GM12878 (cell line): ENCODE data around the gene SNAP91. TPM values are rescaled to one million over a fixed set of nuclear protein-coding genes. Genes with fewer than 3 reads are reported as not detected.

Source experiments
- ATAC-seq: fragments of 200-7000 bp; cut with Tn5 transposase; 3 replicates; pipeline ENCODE4 v1.9.1; 2020; ENCODE audit warnings: mild to moderate bottlenecking, moderate library complexity
- BruUV-seq: library from RNA; stranded (reverse); fragments of 400-500 nt; replicated peaks from 2 replicates; lab custom pipeline; 2021; lab: Mats Ljungman, UMichigan
- CTCF ChIA-PET: fragments of 300-600 bp; sonication (Branson Sonifier 250); formaldehyde crosslinking; extraction: SDS; loops from one replicate; lab custom pipeline; 2021; ENCODE audit warnings: inconsistent platforms; lab: Yijun Ruan, JAX
- POLR2A ChIA-PET: fragments of 350-600 bp; formaldehyde crosslinking; extraction: SDS; loops from one replicate; lab custom pipeline; 2021; ENCODE audit warnings: inconsistent platforms; lab: Charles Lee
- RAD21 ChIA-PET: fragments of 300-600 bp; sonication (Branson Sonifier 250); formaldehyde crosslinking; loops from one replicate; lab custom pipeline; 2023; ENCODE audit warnings: antibody characterized with exemption; ENCODE audit not compliant: unreplicated experiment; lab: Charles Lee
- SMC1A ChIA-PET: fragments of 300-600 bp; sonication (Branson Sonifier 250); formaldehyde crosslinking; loops from one replicate; lab custom pipeline; 2023; ENCODE audit not compliant: unreplicated experiment, uncharacterized antibody; lab: Charles Lee
- DNase-seq: peaks from one replicate; pipeline ENCODE4 v3.0.0-alpha.2; 2011; ENCODE audit warnings: low read depth, low spot score
- FAIRE-seq: peaks from 3 replicates; lab custom pipeline; 2011; peaks lifted over from hg19 to GRCh38; lab: Jason Lieb, UNC
- H2AFZ ChIP-seq: 2 replicates; pipeline ENCODE4 v1.6.0; 2011; ENCODE audit warnings: low read depth, low read length, control low read depth; ENCODE audit not compliant: control insufficient read depth
- H3K27ac ChIP-seq: 2 replicates; pipeline ENCODE4 v1.5.1; 2011; ENCODE audit warnings: control low read depth; ENCODE audit not compliant: control insufficient read depth, insufficient read depth
- H3K27me3 ChIP-seq, 2 experiments: replicated peaks in 1 of 2; 2 replicates each; pipeline versions ENCODE4 v1.6.0 to v1.6.1; 2011; ENCODE audit warnings: low read length in 1 of 2; ENCODE audit not compliant: control insufficient read depth in 2 of 2, insufficient read depth in 2 of 2
- H3K36me3 ChIP-seq, 2 experiments: 2 replicates each; pipeline ENCODE4 v1.5.1; 2011; ENCODE audit warnings: low read length in 1 of 2; ENCODE audit not compliant: control insufficient read depth in 2 of 2, insufficient read depth in 2 of 2
- H3K4me1 ChIP-seq: 2 replicates; pipeline ENCODE4 v1.6.1; 2011; ENCODE audit warnings: mild to moderate bottlenecking, low read length, moderate library complexity, mixed read lengths; ENCODE audit not compliant: control insufficient read depth, insufficient read depth
- H3K4me2 ChIP-seq: 2 replicates; pipeline ENCODE4 v1.6.0; 2011; ENCODE audit warnings: control low read depth; ENCODE audit not compliant: control insufficient read depth, insufficient read depth
- H3K4me3 ChIP-seq: fragments of 200-600 bp; sonication (generic); 2 replicates; pipeline ENCODE4 v1.5.1; 2016
- H3K79me2 ChIP-seq: 2 replicates; pipeline ENCODE4 v1.6.0; 2011; ENCODE audit warnings: low read length; ENCODE audit not compliant: control insufficient read depth, insufficient read depth
- H3K9ac ChIP-seq: 2 replicates; pipeline ENCODE4 v1.8.0; 2011; ENCODE audit warnings: low read length, control low read depth, mixed read lengths; ENCODE audit not compliant: control insufficient read depth, insufficient read depth
- H3K9me3 ChIP-seq: replicated peaks from 3 replicates; pipeline ENCODE4 v1.5.1; 2011; ENCODE audit warnings: mild to moderate bottlenecking, low read length; ENCODE audit not compliant: control insufficient read depth, insufficient read depth
- H4K20me1 ChIP-seq: 2 replicates; pipeline ENCODE4 v1.6.0; 2011; ENCODE audit not compliant: control insufficient read depth, insufficient read depth
- BCL11A ChIP-seq: IDR thresholded peaks from 2 replicates; pipeline ENCODE4 v1.6.1; 2011; ENCODE audit warnings: low read depth, low read length
- CHD1 ChIP-seq: IDR thresholded peaks from 2 replicates; pipeline ENCODE4 v1.6.1; 2012; ENCODE audit warnings: low read depth, low read length, improper control_type of control experiment
- CHD2 ChIP-seq: IDR thresholded peaks from 2 replicates; pipeline ENCODE4 v1.6.1; 2011; ENCODE audit warnings: low read depth, low read length, improper control_type of control experiment, borderline replicate concordance
- EZH2 ChIP-seq: IDR thresholded peaks from 2 replicates; pipeline ENCODE4 v1.6.1; 2012; ENCODE audit warnings: low read depth, mild to moderate bottlenecking, control low read depth, inconsistent platforms, low read length, borderline replicate concordance; ENCODE audit not compliant: control insufficient read depth
- MTA2 ChIP-seq: fragments of 450-650 bp; IDR thresholded peaks from 2 replicates; pipeline ENCODE4 v1.6.1; 2016; ENCODE audit warnings: low read depth, mild to moderate bottlenecking, moderate library complexity
- NBN ChIP-seq: fragments of 450-650 bp; IDR thresholded peaks from 2 replicates; pipeline ENCODE4 v1.6.1; 2016
- POLR2AphosphoS5 ChIP-seq: IDR thresholded peaks from 2 replicates; pipeline ENCODE4 v1.6.1; 2011; ENCODE audit warnings: mild to moderate bottlenecking, low read length, inconsistent platforms
- SREBF1 ChIP-seq: IDR thresholded peaks from 2 replicates; pipeline ENCODE4 v1.6.1; 2012; ENCODE audit warnings: mild to moderate bottlenecking, low read length
- SREBF2 ChIP-seq: IDR thresholded peaks from 2 replicates; pipeline ENCODE4 v1.6.1; 2012; ENCODE audit warnings: mild to moderate bottlenecking, low read length
- STAT3 ChIP-seq: IDR thresholded peaks from 2 replicates; pipeline ENCODE4 v1.6.1; 2011; ENCODE audit warnings: low read depth, low read length, improper control_type of control experiment
- TBL1XR1 ChIP-seq: IDR thresholded peaks from 2 replicates; pipeline ENCODE4 v1.6.1; 2012; ENCODE audit warnings: low read depth, low read length, improper control_type of control experiment
- TCF3 ChIP-seq: IDR thresholded peaks from 2 replicates; pipeline ENCODE4 v1.6.1; 2012; ENCODE audit warnings: low read depth, mild to moderate bottlenecking, low read length, borderline replicate concordance; ENCODE audit not compliant: insufficient read depth
- ZNF622 ChIP-seq: fragments of 450-650 bp; IDR thresholded peaks from 2 replicates; pipeline ENCODE4 v1.6.1; 2017; ENCODE audit warnings: mild to moderate bottlenecking, inconsistent platforms
- WGBS: methylation state at CpG from one replicate; pipeline ENCODE4 v1.1.6; 2016; ENCODE audit warnings: low lambda C conversion rate; ENCODE audit not compliant: insufficient replicate concordance, insufficient coverage; ENCODE audit errors: missing lambda C conversion rate; 5-methylcytosine and 5-hydroxymethylcytosine counted together
- in situ Hi-C: fragments of 300-500 bp; cut with MboI; formaldehyde crosslinking; loops from 9 replicates; pipeline ENCODE4 v1.14.3; 2018; ENCODE audit warnings: mixed read lengths
- intact Hi-C: fragments of 100-400 bp; cut with micrococcal nuclease; formaldehyde crosslinking; loops from one replicate; pipeline ENCODE4 v1.14.2; 2022; ENCODE audit not compliant: unreplicated experiment
- polyA plus RNA-seq, 11 experiments: library from polyadenylated mRNA; depleted of rRNA in 4 of 11; unstranded in 6 of 11; stranded (reverse) in 5 of 11; fragments of >200 nt; fragmentation: Nextera tagmentation in 4 of 11; fragmentation: Illumina TruSeq in 1 of 11; extraction: Ambion mirVana in 4 of 11; extraction: Trizol in 1 of 11; gene quantifications; 1 replicate in 1 of 11; 2 replicates in 10 of 11; pipeline versions ENCODE4 v1.2.1 to v1.2.3, GENCODE V29; 2011 to 2016; ENCODE audit warnings: inconsistent platforms in 2 of 11, missing spikeins in 2 of 11, low read depth in 1 of 11
- total RNA-seq, 4 experiments: library from RNA; depleted of rRNA in 3 of 4; stranded (reverse); fragments of >200 nt in 3 of 4; fragmentation: Illumina TruSeq in 1 of 4; extraction: Trizol in 1 of 4; gene quantifications; 2 replicates each; pipeline versions ENCODE4 v1.2.1 to v1.2.3, GENCODE V29; 2013 to 2021
- TF ChIP-seq, protein P1 (sequence below): fragments of 450-650 bp; IDR thresholded peaks from 2 replicates; pipeline ENCODE4 v1.6.1; 2017; ENCODE audit warnings: mild to moderate bottlenecking, low read depth, inconsistent platforms; ENCODE audit not compliant: poor library complexity, severe bottlenecking
- TF ChIP-seq, protein P2 (sequence below): IDR thresholded peaks from 2 replicates; pipeline ENCODE4 v1.6.1; 2012; ENCODE audit warnings: mild to moderate bottlenecking, low read depth, low read length
- TF ChIP-seq, protein P3 (sequence below): fragments of 450-650 bp; formaldehyde crosslinking; IDR thresholded peaks from 2 replicates; pipeline ENCODE4 v1.4.0; 2022; ENCODE audit warnings: mild to moderate bottlenecking, moderate library complexity

Gene SNAP91
- total and polyA plus RNA-seq, 10 of the 15 experiments (the other 5 are each of a cell fraction or from before 2014, with no cell fraction given) = 0.01 to 0.49 (median 0.12) TPM; not detected in 2

DNA sequence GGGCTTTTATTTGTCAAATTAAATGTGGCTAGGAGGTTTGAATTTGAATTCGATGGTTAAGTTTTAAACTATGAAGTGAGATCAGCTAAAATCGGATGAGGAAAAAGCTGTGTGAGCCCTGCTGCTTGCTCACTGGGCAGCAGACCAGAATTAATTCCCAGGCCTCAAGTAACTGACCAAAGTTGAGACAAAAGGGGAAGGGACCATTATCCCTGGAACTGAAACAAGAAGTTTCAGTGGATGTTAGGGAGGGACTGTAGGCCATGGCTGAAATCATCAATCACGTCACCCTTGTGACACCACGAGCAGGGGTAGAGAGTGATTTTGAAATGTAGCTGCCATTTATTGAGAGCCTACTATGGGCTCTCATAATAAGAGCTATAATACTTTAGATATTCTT lies 203.5 kb downstream of the SNAP91 start:
- no peak for FAIRE-seq
- Histone ChIP-seq H4K20me1 (no peaks in the 10 kb centered on the region), H3K27me3 (no peaks in the 10 kb centered on the region), H3K9ac (no peak overlapping the region), H3K79me2 (no peaks in the 10 kb centered on the region), H2AFZ (no peak overlapping the region), H3K4me2 (no peak overlapping the region), H3K27ac (no peak overlapping the region), H3K4me3 (no peak overlapping the region), H3K4me1 (no peaks in the 10 kb centered on the region), H3K9me3 (no peaks in the 10 kb centered on the region), H3K36me3 (no peaks in the 10 kb centered on the region)
- RAD21 ChIA-PET = interaction anchor here (1.3 to 1.9 kb wide), 2 partner anchors 9 to 282 kb away, joined by 3 to 7 read pairs; no protein-coding TSS in a partner anchor
- CTCF ChIA-PET = interaction anchor here (1.1 to 15.2 kb wide), 7 partner anchors 9 to 439 kb away, joined by 3 to 423 read pairs (median 8); partner anchors contain the start of genes DOP1A and UBE3D
- POLR2A ChIA-PET = no interaction called here
- DNase-seq = no peak
- intact Hi-C loops = no loop called here
- no peak for ATAC-seq
- WGBS = 22% methylated on average over 4 of the region's 4 CpGs
- BruUV-seq = no TSS peak
- SMC1A ChIA-PET = interaction anchor here (1.0 to 4.5 kb wide), 5 partner anchors 9 to 588 kb away, joined by 3 to 30 read pairs (median 3); partner anchors contain the start of gene PRSS35
- in situ Hi-C loops = no loop called here
- TF ChIP-seq MTA2 (no peak), CHD2 (no peak), TCF3 (no peak), SREBF2 (no peak), NBN (no peak), POLR2AphosphoS5 (no peak), ZNF622 (no peak), STAT3 (no peak), EZH2 (no peak), TBL1XR1 (no peak), CHD1 (no peak), BCL11A (no peak), SREBF1 (no peak)
- TF ChIP-seq, protein P1, sequence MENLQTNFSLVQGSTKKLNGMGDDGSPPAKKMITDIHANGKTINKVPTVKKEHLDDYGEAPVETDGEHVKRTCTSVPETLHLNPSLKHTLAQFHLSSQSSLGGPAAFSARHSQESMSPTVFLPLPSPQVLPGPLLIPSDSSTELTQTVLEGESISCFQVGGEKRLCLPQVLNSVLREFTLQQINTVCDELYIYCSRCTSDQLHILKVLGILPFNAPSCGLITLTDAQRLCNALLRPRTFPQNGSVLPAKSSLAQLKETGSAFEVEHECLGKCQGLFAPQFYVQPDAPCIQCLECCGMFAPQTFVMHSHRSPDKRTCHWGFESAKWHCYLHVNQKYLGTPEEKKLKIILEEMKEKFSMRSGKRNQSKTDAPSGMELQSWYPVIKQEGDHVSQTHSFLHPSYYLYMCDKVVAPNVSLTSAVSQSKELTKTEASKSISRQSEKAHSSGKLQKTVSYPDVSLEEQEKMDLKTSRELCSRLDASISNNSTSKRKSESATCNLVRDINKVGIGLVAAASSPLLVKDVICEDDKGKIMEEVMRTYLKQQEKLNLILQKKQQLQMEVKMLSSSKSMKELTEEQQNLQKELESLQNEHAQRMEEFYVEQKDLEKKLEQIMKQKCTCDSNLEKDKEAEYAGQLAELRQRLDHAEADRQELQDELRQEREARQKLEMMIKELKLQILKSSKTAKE = no peak
- TF ChIP-seq, protein P2, sequence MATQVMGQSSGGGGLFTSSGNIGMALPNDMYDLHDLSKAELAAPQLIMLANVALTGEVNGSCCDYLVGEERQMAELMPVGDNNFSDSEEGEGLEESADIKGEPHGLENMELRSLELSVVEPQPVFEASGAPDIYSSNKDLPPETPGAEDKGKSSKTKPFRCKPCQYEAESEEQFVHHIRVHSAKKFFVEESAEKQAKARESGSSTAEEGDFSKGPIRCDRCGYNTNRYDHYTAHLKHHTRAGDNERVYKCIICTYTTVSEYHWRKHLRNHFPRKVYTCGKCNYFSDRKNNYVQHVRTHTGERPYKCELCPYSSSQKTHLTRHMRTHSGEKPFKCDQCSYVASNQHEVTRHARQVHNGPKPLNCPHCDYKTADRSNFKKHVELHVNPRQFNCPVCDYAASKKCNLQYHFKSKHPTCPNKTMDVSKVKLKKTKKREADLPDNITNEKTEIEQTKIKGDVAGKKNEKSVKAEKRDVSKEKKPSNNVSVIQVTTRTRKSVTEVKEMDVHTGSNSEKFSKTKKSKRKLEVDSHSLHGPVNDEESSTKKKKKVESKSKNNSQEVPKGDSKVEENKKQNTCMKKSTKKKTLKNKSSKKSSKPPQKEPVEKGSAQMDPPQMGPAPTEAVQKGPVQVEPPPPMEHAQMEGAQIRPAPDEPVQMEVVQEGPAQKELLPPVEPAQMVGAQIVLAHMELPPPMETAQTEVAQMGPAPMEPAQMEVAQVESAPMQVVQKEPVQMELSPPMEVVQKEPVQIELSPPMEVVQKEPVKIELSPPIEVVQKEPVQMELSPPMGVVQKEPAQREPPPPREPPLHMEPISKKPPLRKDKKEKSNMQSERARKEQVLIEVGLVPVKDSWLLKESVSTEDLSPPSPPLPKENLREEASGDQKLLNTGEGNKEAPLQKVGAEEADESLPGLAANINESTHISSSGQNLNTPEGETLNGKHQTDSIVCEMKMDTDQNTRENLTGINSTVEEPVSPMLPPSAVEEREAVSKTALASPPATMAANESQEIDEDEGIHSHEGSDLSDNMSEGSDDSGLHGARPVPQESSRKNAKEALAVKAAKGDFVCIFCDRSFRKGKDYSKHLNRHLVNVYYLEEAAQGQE = no peak
- TF ChIP-seq, protein P3, sequence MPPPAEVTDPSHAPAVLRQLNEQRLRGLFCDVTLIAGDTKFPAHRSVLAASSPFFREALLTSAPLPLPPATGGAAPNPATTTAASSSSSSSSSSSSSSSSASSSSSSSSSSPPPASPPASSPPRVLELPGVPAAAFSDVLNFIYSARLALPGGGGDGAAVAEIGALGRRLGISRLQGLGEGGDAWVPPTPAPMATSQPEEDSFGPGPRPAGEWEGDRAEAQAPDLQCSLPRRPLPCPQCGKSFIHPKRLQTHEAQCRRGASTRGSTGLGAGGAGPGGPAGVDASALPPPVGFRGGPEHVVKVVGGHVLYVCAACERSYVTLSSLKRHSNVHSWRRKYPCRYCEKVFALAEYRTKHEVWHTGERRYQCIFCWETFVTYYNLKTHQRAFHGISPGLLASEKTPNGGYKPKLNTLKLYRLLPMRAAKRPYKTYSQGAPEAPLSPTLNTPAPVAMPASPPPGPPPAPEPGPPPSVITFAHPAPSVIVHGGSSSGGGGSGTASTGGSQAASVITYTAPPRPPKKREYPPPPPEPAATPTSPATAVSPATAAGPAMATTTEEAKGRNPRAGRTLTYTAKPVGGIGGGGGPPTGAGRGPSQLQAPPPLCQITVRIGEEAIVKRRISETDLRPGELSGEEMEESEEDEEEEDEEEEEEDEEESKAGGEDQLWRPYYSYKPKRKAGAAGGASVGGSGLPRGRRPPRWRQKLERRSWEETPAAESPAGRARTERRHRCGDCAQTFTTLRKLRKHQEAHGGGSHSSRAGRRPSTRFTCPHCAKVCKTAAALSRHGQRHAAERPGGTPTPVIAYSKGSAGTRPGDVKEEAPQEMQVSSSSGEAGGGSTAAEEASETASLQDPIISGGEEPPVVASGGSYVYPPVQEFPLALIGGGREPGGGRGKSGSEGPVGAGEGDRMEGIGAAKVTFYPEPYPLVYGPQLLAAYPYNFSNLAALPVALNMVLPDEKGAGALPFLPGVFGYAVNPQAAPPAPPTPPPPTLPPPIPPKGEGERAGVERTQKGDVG = no peak
